ENCODE data around the gene PATJ.
"Not testable (repeated sequence)": the region's sequence is repeated elsewhere in the genome, so short reads cannot be mapped to it uniquely, and the experiment has no call there.

The PATJ gene

GRCh38 chr1:61743716-61744580 is 1.7 kb downstream of the PATJ start:
- no peak for FAIRE-seq
- DNase-seq (ENCODE audit: low spot score): no peak

DNA sequence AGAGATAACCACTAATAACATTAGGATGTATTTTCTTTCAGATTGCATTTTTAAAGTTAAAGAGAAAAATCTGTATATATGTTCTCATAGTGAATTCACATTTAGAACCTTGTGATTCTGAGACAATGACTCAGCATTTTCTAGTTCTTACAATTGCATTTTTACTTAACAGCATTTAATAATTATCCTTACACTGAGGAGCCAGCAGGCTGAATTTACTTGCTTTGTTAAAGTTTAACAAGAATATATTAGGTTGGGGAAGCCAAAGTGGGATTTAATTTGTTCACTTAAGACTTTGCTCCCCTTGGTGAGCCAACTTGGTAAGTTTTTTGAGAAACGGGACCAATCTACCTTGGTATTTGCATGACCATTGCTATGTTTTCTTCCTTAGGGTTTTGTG is 4.5 kb downstream of the PATJ start:
- FAIRE-seq: no peak

GRCh38 chr1:61748566-61748965 is 6.3 kb downstream of the PATJ start:
- no peak for FAIRE-seq

More for the DNA sequence above, 4.5 kb downstream of the PATJ start:
- DNase-seq (ENCODE audit: low spot score): no peak

DNA sequence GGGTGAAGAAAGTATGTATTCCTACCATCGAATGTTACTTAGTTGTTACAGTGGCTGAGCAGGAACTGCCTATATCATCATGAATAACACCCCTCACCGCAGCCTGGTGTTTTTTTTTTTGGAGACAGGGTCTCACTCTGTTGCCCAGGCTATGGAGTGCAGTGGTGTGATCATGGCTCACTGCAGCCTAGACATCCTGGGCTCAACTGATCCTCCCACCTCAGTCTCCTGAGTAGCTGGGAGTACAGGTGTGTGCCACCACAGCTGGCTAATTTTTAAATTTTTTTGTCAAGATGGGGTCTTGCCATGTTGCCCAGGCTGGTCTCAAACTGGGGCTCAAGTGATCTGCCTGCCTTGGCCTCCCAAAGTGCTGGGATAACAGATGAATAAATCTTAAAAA is 7.3 kb downstream of the PATJ start:
- no peak for FAIRE-seq
- no peak for DNase-seq (ENCODE audit: low spot score)

More at GRCh38 chr1:61748566-61748965, 6.3 kb downstream of the PATJ start:
- no peak for DNase-seq (ENCODE audit: low spot score)

GRCh38 chr1:61752921-61753389 is 10.7 kb downstream of the PATJ start:
- DNase-seq (ENCODE audit: low spot score) (no peak), FAIRE-seq (no peak)

DNA sequence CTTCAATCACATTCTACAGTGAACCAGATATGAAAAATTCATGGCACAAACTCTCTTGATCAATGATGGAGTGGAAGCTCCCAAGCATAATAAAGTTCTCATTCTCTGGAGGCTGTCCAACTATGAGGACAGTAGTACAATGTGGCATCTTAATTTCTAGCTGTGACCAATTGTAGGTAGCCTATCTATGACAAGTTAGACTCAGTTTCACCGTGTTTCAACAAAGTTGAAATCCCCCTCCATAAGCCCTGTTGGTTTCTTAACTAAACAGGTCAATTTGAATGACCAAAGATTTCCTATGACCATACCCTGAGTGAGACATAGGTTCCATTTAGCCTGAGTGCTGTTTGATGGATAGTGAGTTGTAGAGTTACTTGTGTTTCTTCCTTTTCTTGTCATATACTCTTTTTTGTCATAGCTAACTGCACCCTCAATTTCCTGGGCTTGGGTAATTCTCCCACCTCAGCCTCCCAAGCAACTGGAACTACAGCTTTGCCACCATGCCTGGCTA is 11.8 kb downstream of the PATJ start:
- no peak for FAIRE-seq
- DNase-seq (ENCODE audit: low spot score): no peak

GRCh38 chr1:61754545-61754944 is 12.3 kb downstream of the PATJ start:
- FAIRE-seq (no peak), DNase-seq (ENCODE audit: low spot score) (no peak)

GRCh38 chr1:61756773-61757172 is 14.5 kb downstream of the PATJ start:
- DNase-seq (ENCODE audit: low spot score): no peak
- no peak for FAIRE-seq

- no peak for DNase-seq (ENCODE audit: low spot score)
- no peak for FAIRE-seq
These were observed 15.7 kb downstream of the PATJ start for GRCh38 chr1:61757950-61758349.

GRCh38 chr1:61770131-61770530 is 27.9 kb downstream of the PATJ start:
- FAIRE-seq (no peak), DNase-seq (ENCODE audit: low spot score) (no peak)

DNA sequence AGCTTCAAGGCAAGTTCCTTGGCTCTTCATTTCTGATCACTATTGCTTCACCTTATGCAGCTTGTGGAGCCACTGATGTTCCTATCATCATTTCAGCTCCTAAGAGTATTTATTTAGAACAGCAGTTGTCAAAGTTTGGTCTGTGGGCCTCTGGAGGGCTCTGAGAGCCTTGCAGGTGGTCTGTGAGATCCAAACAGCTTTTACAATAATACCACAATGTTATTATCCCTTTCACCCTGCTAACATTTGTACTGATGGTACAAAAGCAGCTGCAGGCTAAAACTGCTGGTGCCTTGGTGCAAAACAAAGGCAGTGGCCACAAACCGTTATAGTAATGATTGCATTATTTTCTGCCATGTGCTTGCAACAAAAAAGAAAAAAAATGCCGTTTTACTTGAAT is 33.8 kb downstream of the PATJ start:
- FAIRE-seq (no peak), DNase-seq (ENCODE audit: low spot score) (no peak)

DNA sequence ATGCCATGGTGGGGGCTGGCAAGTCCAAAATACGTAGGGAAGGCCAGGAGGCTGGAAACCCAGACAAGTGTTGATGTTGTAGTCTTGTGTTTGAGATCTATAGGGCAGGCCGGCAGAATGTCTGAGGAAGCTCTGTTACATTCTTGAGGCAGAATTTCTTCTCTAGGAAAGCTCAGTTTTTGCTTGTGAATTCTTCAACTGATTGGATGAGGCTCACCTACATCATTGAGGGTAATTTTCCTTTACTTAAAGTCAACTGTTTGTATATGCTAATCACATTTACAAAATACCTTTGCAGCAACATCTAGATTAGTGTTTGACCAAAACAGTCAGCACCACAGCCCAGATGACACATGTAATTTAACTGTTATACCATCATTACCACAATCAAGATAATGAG is 37.0 kb downstream of the PATJ start:
- no peak for FAIRE-seq

DNA sequence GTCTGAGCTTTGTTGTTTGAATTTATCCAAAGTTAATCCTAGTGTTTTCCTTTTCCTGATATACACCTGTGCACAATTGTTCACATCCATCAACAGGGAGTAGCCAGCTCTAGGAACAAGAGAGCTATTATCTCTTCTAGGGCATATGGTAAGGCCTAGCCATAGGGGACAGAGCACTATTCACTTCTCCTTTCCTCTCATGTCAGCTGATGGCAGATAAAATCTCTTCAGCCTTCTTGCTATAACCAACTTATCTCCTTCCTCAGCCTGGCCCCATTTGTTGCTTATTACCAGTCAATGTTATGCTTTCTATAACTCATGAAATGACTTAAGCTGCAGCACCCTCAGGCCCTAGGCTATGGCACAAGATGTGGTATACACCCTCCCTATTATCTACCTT is 38.9 kb downstream of the PATJ start:
- no peak for DNase-seq (ENCODE audit: low spot score)
- FAIRE-seq: no peak

More for the DNA sequence above, 37.0 kb downstream of the PATJ start:
- no peak for DNase-seq (ENCODE audit: low spot score)

DNA sequence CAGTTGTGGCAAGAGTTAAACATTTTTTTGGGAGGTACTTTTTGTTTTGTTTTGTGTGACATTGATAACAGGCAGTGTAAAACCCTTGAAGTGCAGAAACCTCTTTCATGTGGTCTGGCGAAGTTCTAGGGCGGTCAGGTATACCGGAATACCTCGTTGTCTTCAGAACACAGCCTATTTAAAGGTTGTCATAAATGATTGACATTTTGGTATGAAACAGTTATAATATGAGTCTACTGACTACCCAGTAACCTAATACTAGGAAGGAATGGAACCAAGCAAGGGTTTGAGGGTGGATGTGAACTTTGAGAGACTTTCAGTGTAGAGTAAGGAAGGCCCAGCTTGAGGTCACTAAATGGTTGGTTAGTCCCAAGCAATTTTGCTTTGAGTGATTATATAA is 40.5 kb downstream of the PATJ start:
- FAIRE-seq (no peak), DNase-seq (ENCODE audit: low spot score) (no peak)

DNA sequence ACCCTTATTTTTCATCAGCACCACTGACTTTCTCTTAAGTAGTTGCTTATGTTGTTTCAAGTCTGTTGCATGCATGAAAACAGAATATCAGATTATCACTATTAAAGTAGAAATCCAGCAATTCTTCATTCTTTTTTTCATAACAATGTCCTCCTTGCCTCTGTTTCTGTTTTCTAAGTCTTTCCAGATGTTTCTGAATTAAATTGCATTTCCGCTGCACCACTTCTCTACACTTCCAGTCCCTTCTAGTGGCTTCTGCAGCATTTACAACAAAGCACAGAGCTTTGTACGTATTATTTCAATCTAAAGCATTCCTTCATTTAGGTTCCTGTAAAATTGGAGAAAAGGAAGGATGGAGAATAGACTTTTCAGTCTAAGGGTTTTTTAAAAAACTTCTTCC is 42.4 kb downstream of the PATJ start:
- FAIRE-seq (no peak), DNase-seq (ENCODE audit: low spot score) (no peak)

- no peak for DNase-seq (ENCODE audit: low spot score)
- FAIRE-seq: no peak
These were observed 48.6 kb downstream of the PATJ start for GRCh38 chr1:61790837-61791236.

DNA sequence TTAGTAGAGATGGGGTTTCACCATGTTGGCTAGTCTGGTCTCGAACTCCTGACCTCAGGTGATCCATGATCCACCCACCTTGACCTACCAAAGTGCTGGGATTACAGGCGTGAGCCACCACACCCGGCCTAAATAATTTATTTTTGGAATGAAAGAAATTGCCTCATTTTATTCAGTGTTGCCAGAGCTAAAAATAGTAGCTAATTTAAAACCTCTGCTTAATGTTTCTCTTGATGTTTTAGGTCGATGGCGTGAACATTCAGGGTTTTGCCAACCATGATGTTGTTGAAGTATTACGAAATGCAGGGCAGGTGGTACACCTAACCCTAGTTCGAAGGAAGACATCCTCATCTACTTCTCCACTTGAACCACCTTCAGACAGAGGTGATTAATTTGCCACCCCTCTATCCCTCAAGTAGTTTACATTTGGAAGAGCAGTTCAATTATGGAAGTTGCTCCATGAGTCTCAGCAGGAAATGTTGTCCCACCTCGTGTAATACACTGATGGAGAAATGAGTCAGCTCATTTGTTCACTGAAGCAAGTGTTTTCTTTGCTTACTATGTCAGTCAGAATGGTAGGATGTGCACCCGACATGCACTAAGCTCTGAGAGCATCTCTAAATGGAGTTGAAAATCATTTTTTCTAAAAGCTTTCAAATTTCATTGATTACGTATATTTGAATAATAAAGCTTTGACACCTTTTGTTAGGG is 54.9 kb downstream of the PATJ start:
- FAIRE-seq (no peak), DNase-seq (ENCODE audit: low spot score) (no peak)

DNA sequence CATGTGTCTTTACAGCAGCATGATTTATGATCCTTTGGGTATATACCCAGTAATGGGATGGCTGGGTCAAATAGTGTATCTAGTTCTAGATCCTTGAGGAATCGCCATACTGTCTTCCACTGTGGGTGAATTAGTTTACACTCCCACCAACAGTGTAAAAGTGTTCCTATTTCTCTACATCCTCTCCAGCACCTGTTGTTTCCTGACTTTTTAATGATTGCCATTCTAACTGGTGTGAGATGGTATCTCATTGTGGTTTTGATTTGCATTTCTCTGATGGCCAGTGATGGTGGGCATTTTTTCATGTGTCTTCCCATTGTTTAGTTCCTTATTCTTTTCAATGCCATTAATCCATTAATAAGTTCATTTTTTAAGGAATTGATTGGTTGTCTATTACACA is 58.8 kb downstream of the PATJ start:
- not testable (repeated sequence) for FAIRE-seq; DNase-seq (ENCODE audit: low spot score)

DNA sequence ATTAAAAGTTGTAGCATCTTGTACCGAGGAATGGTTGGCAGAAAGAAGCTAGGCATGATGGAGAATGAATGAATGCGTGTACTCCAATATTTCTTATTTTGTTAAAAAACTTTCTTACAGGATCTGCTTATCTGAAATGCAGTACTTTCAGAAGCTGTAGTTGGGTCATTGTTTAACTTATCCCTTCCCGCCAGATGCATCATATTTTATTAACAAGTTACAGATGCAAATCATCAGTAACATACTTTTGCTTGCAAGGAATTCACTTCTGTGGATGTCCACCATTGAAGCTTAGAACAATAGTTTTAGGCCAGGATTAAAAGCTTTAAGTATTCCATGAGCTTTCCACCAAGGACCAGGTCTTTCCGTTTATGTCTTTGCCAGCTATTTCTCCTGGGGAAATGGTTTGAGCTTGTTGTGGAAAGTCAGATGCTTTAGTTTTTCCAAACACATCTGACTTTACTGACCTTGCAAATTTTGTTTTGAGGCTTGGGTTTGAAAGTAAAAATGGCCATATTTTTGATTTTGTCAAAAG is 65.4 kb downstream of the PATJ start:
- DNase-seq (ENCODE audit: low spot score) (no peak), FAIRE-seq (no peak)

DNA sequence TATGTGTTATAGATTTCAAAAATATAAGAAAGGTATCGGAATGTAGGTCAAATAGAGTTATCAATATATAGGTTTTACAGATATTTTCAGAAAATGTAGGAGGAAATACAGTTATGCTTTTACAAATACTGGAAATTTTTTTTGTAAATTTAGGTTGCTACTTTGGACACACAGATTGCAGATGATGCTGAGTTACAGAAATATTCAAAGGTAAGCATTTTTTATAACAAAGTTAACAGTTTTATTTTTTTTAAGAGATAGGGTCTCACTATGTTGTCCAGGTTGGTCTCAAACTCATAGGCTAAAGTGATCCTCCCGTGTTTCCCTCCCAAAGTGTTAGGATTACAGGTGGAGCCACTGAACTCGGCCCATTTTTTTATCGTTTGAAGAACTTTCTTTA is 66.0 kb downstream of the PATJ start:
- no peak for FAIRE-seq

GRCh38 chr1:61808968-61809367 is 66.7 kb downstream of the PATJ start:
- DNase-seq (ENCODE audit: low spot score) (no peak), FAIRE-seq (no peak)

More for the DNA sequence above, 66.0 kb downstream of the PATJ start:
- DNase-seq (ENCODE audit: low spot score): no peak

GRCh38 chr1:61812916-61813315 is 70.6 kb downstream of the PATJ start:
- no peak for DNase-seq (ENCODE audit: low spot score)
- FAIRE-seq: no peak
